Inflammatory macrophage (primary cell): Measurements from ENCODE around the gene CASP10.

Experiments used
- DNase-seq, 2 donors: peaks; one replicate each; pipeline ENCODE4 v3.0.0-alpha.2; 2020 to 2022

Gene CASP10

GRCh38 chr2:201261906-201262305 is 79.0 kb downstream of the CASP10 start:
- DNase-seq = peak; percentile 14 to 42

- peak in 1 of 2 donors; percentile 24 for DNase-seq
Observed at GRCh38 chr2:201262718-201263117, 79.8 kb downstream of the CASP10 start.

- DNase-seq = peak; percentile 46 to 49
Observed at GRCh38 chr2:201263779-201264178, 80.8 kb downstream of the CASP10 start.

- no peak for DNase-seq
Observed at GRCh38 chr2:201264472-201265173, 81.7 kb downstream of the CASP10 start.

- no peak for DNase-seq
Observed at GRCh38 chr2:201266629-201267028, 83.7 kb downstream of the CASP10 start.

GRCh38 chr2:201267278-201268030 is 84.5 kb downstream of the CASP10 start:
- no peak for DNase-seq

GRCh38 chr2:201269764-201270163 is 86.8 kb downstream of the CASP10 start:
- DNase-seq = no peak

- DNase-seq = no peak
Observed at GRCh38 chr2:201270293-201271001, 87.5 kb downstream of the CASP10 start.

- DNase-seq = no peak
Observed at GRCh38 chr2:201271917-201272316, 89.0 kb downstream of the CASP10 start.

- no peak for DNase-seq
Observed at GRCh38 chr2:201273330-201273983, 90.5 kb downstream of the CASP10 start.

GRCh38 chr2:201275069-201275468 is 92.1 kb downstream of the CASP10 start:
- no peak for DNase-seq

GRCh38 chr2:201275990-201276389 is 93.0 kb downstream of the CASP10 start:
- no peak for DNase-seq

- DNase-seq = no peak
Observed at GRCh38 chr2:201276511-201276910, 93.6 kb downstream of the CASP10 start.
